Esophagus squamous epithelium (tissue), 5 donors: ENCODE data around the gene THSD7B. TPM values are rescaled to one million over a fixed set of nuclear protein-coding genes. Genes with fewer than 3 reads are reported as not detected.
"Not testable (repeated sequence)": the region's sequence is repeated elsewhere in the genome, so short reads cannot be mapped to it uniquely, and the experiment has no call there.

Source experiments
- DNase-seq: peaks from one replicate; lab custom pipeline; 2025; lab: John Stamatoyannopoulos, UW
- H3K27ac ChIP-seq, 4 donors: fragments of 200-600 bp; sonication (generic); one replicate each; pipeline ENCODE4 v1.5.1; 2016 to 2019; ENCODE audit warnings: mild to moderate bottlenecking in 1 of 4
- H3K27me3 ChIP-seq, 4 donors: fragments of 200-600 bp; sonication (generic); 1 replicate in 3 of 4; 2 replicates in 1 of 4; pipeline versions ENCODE4 v1.5.1 to v1.6.0; 2017 to 2021; ENCODE audit warnings: antibody characterized with exemption in 1 of 4
- H3K36me3 ChIP-seq, 3 donors: fragments of 200-600 bp; sonication (generic); one replicate each; pipeline ENCODE4 v1.5.1; 2016 to 2019
- H3K4me1 ChIP-seq, 3 donors: fragments of 200-600 bp; sonication (generic); one replicate each; pipeline ENCODE4 v1.5.1; 2017 to 2019
- H3K4me3 ChIP-seq, 4 donors: fragments of 200-600 bp; sonication (generic); 1 replicate in 3 of 4; 2 replicates in 1 of 4; pipeline ENCODE4 v1.5.1; 2016 to 2019; ENCODE audit warnings: mild to moderate bottlenecking in 2 of 4, moderate library complexity in 1 of 4
- H3K9me3 ChIP-seq, 3 donors: fragments of 200-600 bp; sonication (generic); one replicate each; pipeline ENCODE4 v1.5.1; 2016 to 2019
- CTCF ChIP-seq, 6 experiments: fragments of 450-650 bp in 4 of 6; fragments of 200-600 bp in 2 of 6; sonication (generic) in 2 of 6; IDR thresholded peaks; one replicate each; pipeline ENCODE4 v1.5.1; 2016 to 2019; ENCODE audit warnings: antibody characterized with exemption in 6 of 6, mild to moderate bottlenecking in 4 of 6, moderate library complexity in 4 of 6
- POLR2A ChIP-seq, 4 donors: fragments of 450-650 bp; IDR thresholded peaks; one replicate each; pipeline ENCODE4 v1.6.1; 2017; ENCODE audit warnings: antibody characterized with exemption in 4 of 4, mild to moderate bottlenecking in 4 of 4, moderate library complexity in 3 of 4
- WGBS, 2 donors: methylation state at CpG; one replicate each; pipeline ENCODE4 v1.1.5; 2018; 5-methylcytosine and 5-hydroxymethylcytosine counted together
- intact Hi-C: fragments of 100-400 bp; cut with DNase I; formaldehyde crosslinking; loops from one replicate; pipeline ENCODE4 v1.15.0; 2022
- total RNA-seq, 4 donors: library from RNA; depleted of rRNA; stranded (reverse); fragments of >200 nt; gene quantifications; one replicate each; pipeline ENCODE4 v1.1.0, GENCODE V29; 2016
- donor health status: DM: yes; HTN: yes; CAD: no.

The THSD7B gene
- total RNA-seq, 4 donors from 2014 or later, result 0.31 to 0.97 (median 0.72) TPM

DNA sequence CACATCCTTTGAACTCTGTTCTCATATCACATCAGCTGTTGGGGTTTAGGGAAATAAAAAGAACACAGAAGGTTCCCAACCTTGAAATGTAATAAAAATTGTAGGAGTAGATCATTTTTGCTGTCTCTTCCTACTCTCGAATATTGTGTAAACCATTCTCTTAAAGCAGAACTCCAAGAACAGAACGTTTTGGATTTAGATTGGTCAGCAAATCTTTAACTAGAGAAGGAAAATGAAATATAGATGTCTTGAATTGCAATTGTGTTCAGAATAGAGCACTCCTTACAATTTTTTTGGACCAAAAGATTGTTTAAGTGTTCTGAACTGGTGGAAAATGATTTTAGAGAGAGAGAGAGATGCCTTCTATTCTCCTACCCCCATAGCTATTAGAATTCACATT is 23.9 kb upstream of the THSD7B start:
- intact Hi-C loops, result no loop called here
- H3K27ac ChIP-seq, result no peak overlapping the region
- H3K27me3 ChIP-seq, result no peaks in the 10 kb centered on the region
- TF ChIP-seq CTCF (IDR thresholded peaks at IDR 0.05) (no peak), POLR2A (IDR thresholded peaks at IDR 0.05) (no peak)
- 47 to 53% methylated on average over 2 of the region's 2 CpGs for WGBS, 2 donors
- H3K4me3 ChIP-seq, result no peak overlapping the region
- H3K36me3 ChIP-seq, result no peaks in the 10 kb centered on the region
- H3K4me1 ChIP-seq, result no peaks in the 10 kb centered on the region
- no peak for DNase-seq
- H3K9me3 ChIP-seq, result no peaks in the 10 kb centered on the region

GRCh38 chr2:136750065-136750464 is 15.3 kb upstream of the THSD7B start:
- 43 to 50% methylated on average over 2 of the region's 2 CpGs for WGBS, 2 donors
- no peak overlapping the region for H3K4me3 ChIP-seq
- intact Hi-C loops, result no loop called here
- H3K36me3 ChIP-seq, result no peaks in the 10 kb centered on the region
- H3K4me1 ChIP-seq, result no peaks in the 10 kb centered on the region
- no peak for TF ChIP-seq POLR2A (IDR thresholded peaks at IDR 0.05)
- no peak for TF ChIP-seq CTCF (IDR thresholded peaks at IDR 0.05)
- DNase-seq, result no peak
- no peak overlapping the region for H3K27ac ChIP-seq
- H3K9me3 ChIP-seq, result no peaks in the 10 kb centered on the region
- no peaks in the 10 kb centered on the region for H3K27me3 ChIP-seq

DNA sequence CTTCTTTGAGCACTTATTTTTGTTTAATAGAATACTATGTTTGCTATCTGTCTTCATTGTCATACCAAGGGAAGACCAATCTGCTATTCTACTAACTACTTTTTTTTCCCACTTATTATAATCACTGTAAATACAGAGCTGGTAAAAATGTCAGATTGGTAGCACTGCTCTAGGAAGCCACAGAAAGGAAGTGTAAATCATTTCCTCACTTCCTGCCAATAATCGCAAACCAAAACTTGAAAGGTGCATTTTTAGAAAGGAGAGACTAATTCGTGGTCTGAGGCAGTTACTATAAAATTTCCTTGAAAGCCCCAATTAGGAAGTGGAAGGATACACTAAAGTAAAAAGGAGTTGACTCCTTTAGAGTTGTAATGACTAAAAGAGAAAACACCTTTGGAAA is 13.9 kb upstream of the THSD7B start:
- WGBS, 2 donors, result 18 to 49% methylated on average over 2 of the region's 2 CpGs
- DNase-seq, result no peak
- Histone ChIP-seq H3K27ac (no peak overlapping the region), H3K4me3 (no peak overlapping the region), H3K27me3 (no peaks in the 10 kb centered on the region), H3K9me3 (no peaks in the 10 kb centered on the region), H3K36me3 (no peaks in the 10 kb centered on the region), H3K4me1 (no peaks in the 10 kb centered on the region)
- intact Hi-C loops, result no loop called here
- TF ChIP-seq POLR2A (IDR thresholded peaks at IDR 0.05) (no peak), CTCF (IDR thresholded peaks at IDR 0.05) (no peak)

DNA sequence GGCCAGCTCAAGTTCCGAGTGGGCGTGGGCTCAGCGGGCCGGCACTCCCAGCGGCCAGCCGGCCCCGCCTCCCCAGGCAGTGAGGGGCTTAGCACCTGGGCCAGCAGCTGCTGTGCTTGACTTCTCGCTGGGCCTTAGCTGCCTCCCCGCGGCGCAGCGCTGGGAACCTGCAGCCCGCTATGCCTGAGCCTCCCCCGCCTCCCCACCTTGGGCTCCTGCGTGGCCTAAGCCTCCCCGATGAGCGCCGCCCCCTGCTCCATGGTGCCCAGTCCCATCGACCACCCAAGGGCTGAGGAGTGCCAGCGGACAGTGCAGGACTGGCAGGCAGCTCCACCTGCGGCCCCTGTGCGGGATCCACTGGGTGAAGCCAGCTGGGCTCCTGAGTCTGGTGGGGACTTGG is 6.8 kb upstream of the THSD7B start:
- H3K4me1 ChIP-seq, H3K27ac ChIP-seq, intact Hi-C loops, DNase-seq, H3K9me3 ChIP-seq, H3K4me3 ChIP-seq, H3K36me3 ChIP-seq: not testable (repeated sequence)
- 99 to 100% methylated on average over 2 to 8 of the region's 22 CpGs for WGBS, 2 donors
- peaks cover 0 to 21% (median 0%) of the 10 kb centered on the region in 4 donors for H3K27me3 ChIP-seq

DNA sequence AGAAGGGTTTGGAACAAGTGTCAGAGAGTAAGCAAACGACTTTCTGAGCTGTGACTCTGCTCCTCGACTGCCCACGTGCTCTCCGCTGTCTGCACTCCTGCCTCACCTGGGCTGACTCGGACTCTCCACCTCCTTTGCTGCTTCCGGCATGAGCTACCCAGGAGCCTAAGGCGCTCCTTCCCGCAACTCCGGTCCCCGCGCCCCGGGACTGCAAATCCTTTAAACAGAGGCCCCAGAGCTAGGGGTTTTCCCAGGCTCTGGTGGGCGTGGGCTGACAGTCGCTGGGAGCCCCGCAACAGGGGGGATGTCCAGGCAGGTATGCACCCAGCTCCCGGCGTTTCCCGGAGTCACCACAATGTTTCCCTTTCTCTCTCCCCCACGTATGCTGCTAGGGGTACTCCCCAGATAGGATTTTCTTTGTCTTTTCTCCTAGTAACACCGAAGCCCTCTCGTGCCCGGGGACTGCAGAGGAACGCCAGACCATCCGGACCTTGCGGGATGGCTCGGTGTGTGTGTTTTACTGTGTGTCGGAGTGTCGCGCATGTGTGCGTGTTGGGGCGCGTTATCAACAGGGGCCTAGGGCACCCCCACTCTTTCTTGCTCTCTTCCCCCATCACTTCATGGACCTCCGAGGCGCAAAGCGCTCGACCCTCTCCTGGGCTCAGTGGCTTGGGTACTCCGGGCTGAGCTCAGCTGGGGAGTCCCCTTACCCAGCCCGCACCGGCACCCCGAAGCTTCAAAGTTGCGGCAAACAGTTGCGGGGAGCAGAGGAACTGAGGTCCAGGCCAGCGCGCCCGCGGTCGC is 691 bp upstream of the THSD7B start:
- H3K27me3 ChIP-seq, result peaks cover 0 to 79% (median 0%) of the 10 kb centered on the region in 4 donors
- TF ChIP-seq CTCF (IDR thresholded peaks at IDR 0.05), result no peak
- no peak for TF ChIP-seq POLR2A (IDR thresholded peaks at IDR 0.05)
- H3K4me3 ChIP-seq, result peak overlapping the region; percentile 38 to 60 (median 50)
- H3K27ac ChIP-seq, result no peak overlapping the region
- peaks cover 13 to 28% (median 15%) of the 10 kb centered on the region in 3 donors for H3K4me1 ChIP-seq
- DNase-seq, result no peak
- intact Hi-C loops, result no loop called here
- H3K9me3 ChIP-seq, result no peaks in the 10 kb centered on the region
- 1 to 2% methylated on average over 18 to 32 of the region's 47 CpGs for WGBS, 2 donors
- H3K36me3 ChIP-seq, result no peaks in the 10 kb centered on the region
